ENCODE measurements around the gene RBM34. TPM values are rescaled to one million over a fixed set of nuclear protein-coding genes. Genes with fewer than 3 reads are reported as not detected.
"Not testable (repeated sequence)": the region's sequence is repeated elsewhere in the genome, so short reads cannot be mapped to it uniquely, and the experiment has no call there.

Gene RBM34
- total and polyA plus RNA-seq, 2 donors (not counting 3 experiments of a cell fraction or from before 2014, with no cell fraction given): 16.1 to 80.7 TPM

DNA sequence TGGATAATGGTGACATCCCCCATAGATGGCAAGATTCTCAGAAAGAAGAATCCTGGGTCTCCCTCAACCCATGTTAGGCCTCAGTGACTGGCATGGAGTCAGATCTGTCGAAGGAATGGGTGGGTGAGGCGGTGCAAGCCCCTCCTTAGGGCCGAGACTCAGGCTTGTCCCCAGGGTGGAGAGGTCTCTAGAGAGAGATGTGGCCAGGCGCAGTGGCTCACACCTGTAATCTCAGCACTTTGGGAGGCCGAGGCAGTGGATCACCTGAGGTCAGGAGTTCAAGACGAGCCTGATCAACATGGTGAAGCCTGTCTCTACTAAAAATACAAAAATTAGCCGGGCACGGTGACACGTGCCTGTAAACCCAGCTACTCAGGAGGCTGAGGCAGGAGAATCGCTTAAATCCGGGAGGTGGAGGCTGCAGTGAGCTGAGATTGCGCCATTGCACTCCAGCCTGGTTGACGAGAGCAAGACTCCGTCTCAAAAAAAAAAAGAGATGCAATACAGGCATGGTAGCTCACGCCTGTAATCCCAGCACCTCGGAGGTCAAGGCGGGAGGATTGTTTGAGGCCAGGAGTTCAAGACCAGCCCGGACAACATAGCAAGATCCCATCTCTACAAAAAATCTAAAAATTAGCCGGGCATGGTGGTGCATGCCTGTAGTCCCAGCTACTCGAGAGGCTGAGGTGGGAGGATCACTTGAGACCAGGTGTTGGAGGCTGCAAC, 69.6 kb downstream of the RBM34 start:
- H3K9ac ChIP-seq (replicated peaks; ENCODE audit: extremely low read depth, insufficient read depth, low read length); H2AFZ ChIP-seq (ENCODE audit: low read depth, low read length); intact Hi-C loops (cut with micrococcal nuclease); H3K36me3 ChIP-seq (ENCODE audit: control insufficient read depth in 2 of 2, extremely low read depth in 1 of 2, insufficient read depth in 2 of 2, low read length in 2 of 2); H3K79me2 ChIP-seq (ENCODE audit: control insufficient read depth, insufficient read depth, low read length); H3K9me1 ChIP-seq (replicated peaks; ENCODE audit: control insufficient read depth, extremely low read depth, insufficient read depth, low read length); FAIRE-seq; H3K27ac ChIP-seq (ENCODE audit: insufficient read depth, low read depth, low read length); H3K9me3 ChIP-seq (replicated peaks; ENCODE audit: control insufficient read depth, insufficient read depth, low read length); H3K4me3 ChIP-seq (replicated peaks in 1 of 3; ENCODE audit: insufficient read depth in 1 of 3, low read depth in 1 of 3, low read length in 3 of 3); H3K4me2 ChIP-seq (ENCODE audit: insufficient read depth, low read length); POLR2A ChIA-PET; H4K20me1 ChIP-seq (replicated peaks; ENCODE audit: control insufficient read depth, extremely low read depth, insufficient read depth, low read length); DNase-seq (ENCODE audit: low read depth, low spot score); H3K4me1 ChIP-seq (ENCODE audit: control insufficient read depth, extremely low read depth, insufficient read depth, low read length); H3K27me3 ChIP-seq (ENCODE audit: control insufficient read depth in 2 of 2, insufficient read depth in 2 of 2, low read length in 2 of 2); BruUV-seq (replicated peaks): not testable (repeated sequence)
- dilution Hi-C loops (cut with MboI; ENCODE audit: extremely low pct_ligation_motif_present, low sequenced_read_pairs): loop anchor here (10.0 kb wide), 1 partner anchor 607 kb away; no protein-coding TSS in a partner anchor
- CTCF ChIA-PET: interaction anchor here (1.2 to 2.1 kb wide), 4 partner anchors 13 to 604 kb away, joined by 3 to 11 read pairs (median 6); no protein-coding TSS in a partner anchor

- ChIA-PET POLR2A (interaction anchor here (0.6 kb wide), 1 partner anchor 478 kb away, joined by 3 read pairs; no protein-coding TSS in a partner anchor), CTCF (interaction anchor here (0.7 to 2.1 kb wide), 7 partner anchors 14 to 603 kb away, joined by 3 to 11 read pairs (median 3); no protein-coding TSS in a partner anchor)
- H2AFZ ChIP-seq (ENCODE audit: low read depth, low read length): no peak overlapping the region
- no peak for FAIRE-seq
- H3K36me3 ChIP-seq (ENCODE audit: control insufficient read depth in 2 of 2, extremely low read depth in 1 of 2, insufficient read depth in 2 of 2, low read length in 2 of 2): no peaks in the 10 kb centered on the region
- intact Hi-C loops (cut with micrococcal nuclease): no loop called here
- H3K79me2 ChIP-seq (ENCODE audit: control insufficient read depth, insufficient read depth, low read length): no peaks in the 10 kb centered on the region
- H3K27ac ChIP-seq (ENCODE audit: insufficient read depth, low read depth, low read length): no peak overlapping the region
- H3K9ac ChIP-seq (replicated peaks; ENCODE audit: extremely low read depth, insufficient read depth, low read length): no peak overlapping the region
- dilution Hi-C loops (cut with MboI; ENCODE audit: extremely low pct_ligation_motif_present, low sequenced_read_pairs): loop anchor here (10.0 kb wide), 1 partner anchor 606 kb away; no protein-coding TSS in a partner anchor
- no peaks in the 10 kb centered on the region for H3K4me1 ChIP-seq (ENCODE audit: control insufficient read depth, extremely low read depth, insufficient read depth, low read length)
- H3K9me1 ChIP-seq (replicated peaks; ENCODE audit: control insufficient read depth, extremely low read depth, insufficient read depth, low read length): no peaks in the 10 kb centered on the region
- no TSS peak for BruUV-seq (replicated peaks)
- no peaks in the 10 kb centered on the region for H4K20me1 ChIP-seq (replicated peaks; ENCODE audit: control insufficient read depth, extremely low read depth, insufficient read depth, low read length)
- H3K9me3 ChIP-seq (replicated peaks; ENCODE audit: control insufficient read depth, insufficient read depth, low read length): no peaks in the 10 kb centered on the region
- no peak overlapping the region for H3K4me2 ChIP-seq (ENCODE audit: insufficient read depth, low read length)
- TF ChIP-seq JUN (IDR thresholded peaks at IDR 0.05; ENCODE audit: borderline replicate concordance, insufficient read depth, insufficient read length, low read depth) (no peak), MYC (IDR thresholded peaks at IDR 0.05; ENCODE audit: low read depth, low read length) (no peak), FOS (IDR thresholded peaks at IDR 0.05; ENCODE audit: borderline replicate concordance, insufficient read depth, low read length) (no peak), POLR2A (IDR thresholded peaks at IDR 0.05; ENCODE audit: low read depth, low read length) (no peak), POLR2AphosphoS5 (IDR thresholded peaks at IDR 0.05; ENCODE audit: insufficient read depth, low read depth, low read length) (no peak), EZH2 (IDR thresholded peaks at IDR 0.05; ENCODE audit: borderline replicate concordance, low read depth, low read length, severe bottlenecking) (no peak), GATA2 (IDR thresholded peaks at IDR 0.05; ENCODE audit: insufficient read depth, insufficient read length, low read depth, low read length) (no peak)
- TF ChIP-seq, protein P1, sequence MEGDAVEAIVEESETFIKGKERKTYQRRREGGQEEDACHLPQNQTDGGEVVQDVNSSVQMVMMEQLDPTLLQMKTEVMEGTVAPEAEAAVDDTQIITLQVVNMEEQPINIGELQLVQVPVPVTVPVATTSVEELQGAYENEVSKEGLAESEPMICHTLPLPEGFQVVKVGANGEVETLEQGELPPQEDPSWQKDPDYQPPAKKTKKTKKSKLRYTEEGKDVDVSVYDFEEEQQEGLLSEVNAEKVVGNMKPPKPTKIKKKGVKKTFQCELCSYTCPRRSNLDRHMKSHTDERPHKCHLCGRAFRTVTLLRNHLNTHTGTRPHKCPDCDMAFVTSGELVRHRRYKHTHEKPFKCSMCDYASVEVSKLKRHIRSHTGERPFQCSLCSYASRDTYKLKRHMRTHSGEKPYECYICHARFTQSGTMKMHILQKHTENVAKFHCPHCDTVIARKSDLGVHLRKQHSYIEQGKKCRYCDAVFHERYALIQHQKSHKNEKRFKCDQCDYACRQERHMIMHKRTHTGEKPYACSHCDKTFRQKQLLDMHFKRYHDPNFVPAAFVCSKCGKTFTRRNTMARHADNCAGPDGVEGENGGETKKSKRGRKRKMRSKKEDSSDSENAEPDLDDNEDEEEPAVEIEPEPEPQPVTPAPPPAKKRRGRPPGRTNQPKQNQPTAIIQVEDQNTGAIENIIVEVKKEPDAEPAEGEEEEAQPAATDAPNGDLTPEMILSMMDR (IDR thresholded peaks at IDR 0.05; ENCODE audit: extremely low read depth in 1 of 2, insufficient read depth in 1 of 2, low read depth in 1 of 2, low read length in 2 of 2): no peak
- TF ChIP-seq, protein P2, sequence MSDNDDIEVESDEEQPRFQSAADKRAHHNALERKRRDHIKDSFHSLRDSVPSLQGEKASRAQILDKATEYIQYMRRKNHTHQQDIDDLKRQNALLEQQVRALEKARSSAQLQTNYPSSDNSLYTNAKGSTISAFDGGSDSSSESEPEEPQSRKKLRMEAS (IDR thresholded peaks at IDR 0.05; ENCODE audit: insufficient read depth, insufficient read length): no peak
- no peaks in the 10 kb centered on the region for H3K27me3 ChIP-seq (ENCODE audit: control insufficient read depth in 2 of 2, insufficient read depth in 2 of 2, low read length in 2 of 2)
- peak; percentile 30 for DNase-seq (ENCODE audit: low read depth, low spot score)
- H3K4me3 ChIP-seq (replicated peaks in 1 of 3; ENCODE audit: insufficient read depth in 1 of 3, low read depth in 1 of 3, low read length in 3 of 3): no peak overlapping the region
Measured at GRCh38 chr1:235090406-235091069, 70.5 kb downstream of the RBM34 start.
